Activated gamma-delta T cell treated with Interleukin-2 at 50 U/mL for 16 hours (primary cell): ENCODE results near the gene DPT.

ENCODE experiments used
- DNase-seq: peaks from one replicate; pipeline ENCODE4 v3.0.0-alpha.2; 2020

Gene DPT

DNA sequence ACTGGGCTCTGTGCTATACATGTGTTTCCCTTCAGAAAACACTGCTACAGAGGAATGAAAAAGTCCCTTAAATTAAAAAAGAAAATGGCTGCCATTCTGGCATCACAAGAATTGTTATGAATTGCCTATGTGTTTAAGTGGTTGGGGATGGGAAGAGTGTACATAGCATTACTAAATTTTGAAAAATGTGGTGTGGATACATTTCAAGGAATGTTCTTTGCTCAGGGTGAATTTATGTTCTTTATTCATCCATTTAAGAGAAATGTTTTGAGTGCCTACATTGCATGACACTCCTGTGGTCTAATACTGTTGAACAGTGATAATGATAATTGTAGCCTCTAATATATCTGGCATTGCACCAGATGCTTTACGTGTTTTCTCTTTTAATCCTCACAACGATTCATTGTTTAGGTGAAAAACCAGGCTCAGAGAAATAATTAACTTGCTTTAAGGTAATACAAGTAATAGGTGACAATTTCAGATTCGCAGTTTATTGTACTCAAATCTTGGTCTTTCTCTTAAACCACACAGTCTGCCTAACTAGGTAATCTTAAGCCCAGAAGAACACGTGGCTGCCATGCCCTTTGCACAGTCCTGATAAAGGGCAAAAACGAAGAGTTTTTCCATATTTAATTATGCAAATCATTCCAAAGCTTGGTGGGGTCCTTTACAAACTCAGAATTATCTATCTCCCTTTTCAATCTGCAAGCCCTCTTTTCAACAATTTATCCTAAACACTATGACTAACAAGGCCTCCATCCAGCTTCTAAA is 31.5 kb downstream of the DPT start:
- DNase-seq = no peak

DNA sequence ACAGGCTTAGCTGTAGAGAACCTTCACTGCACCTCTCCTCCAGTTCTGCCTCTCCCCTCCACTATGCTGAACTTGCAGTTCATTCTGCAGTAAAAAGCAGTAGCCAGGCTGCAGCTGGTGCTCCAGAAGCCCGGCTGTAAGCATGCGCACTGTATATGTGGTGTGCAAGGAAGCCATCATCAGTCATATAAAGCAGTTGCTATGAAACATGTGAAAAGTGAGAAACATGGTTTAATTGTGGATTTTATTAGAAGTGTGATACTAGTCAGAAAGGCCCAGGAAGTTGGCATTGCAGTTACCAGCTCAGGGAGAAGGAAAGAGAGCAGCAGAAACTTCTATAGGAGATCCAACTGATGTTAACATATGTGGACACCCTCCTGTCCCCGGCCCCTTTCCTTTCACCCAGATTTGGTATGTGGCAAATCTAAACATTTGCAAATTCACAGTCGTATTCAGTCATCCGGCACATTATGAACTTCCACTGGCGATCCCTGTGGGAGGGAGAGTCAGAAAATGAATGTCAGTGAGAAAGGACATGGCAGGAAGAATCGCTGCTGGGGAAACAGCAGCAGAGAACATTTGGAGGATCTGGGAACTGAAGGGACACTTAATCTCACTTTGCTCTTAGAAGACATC is 32.8 kb downstream of the DPT start:
- DNase-seq = no peak

DNA sequence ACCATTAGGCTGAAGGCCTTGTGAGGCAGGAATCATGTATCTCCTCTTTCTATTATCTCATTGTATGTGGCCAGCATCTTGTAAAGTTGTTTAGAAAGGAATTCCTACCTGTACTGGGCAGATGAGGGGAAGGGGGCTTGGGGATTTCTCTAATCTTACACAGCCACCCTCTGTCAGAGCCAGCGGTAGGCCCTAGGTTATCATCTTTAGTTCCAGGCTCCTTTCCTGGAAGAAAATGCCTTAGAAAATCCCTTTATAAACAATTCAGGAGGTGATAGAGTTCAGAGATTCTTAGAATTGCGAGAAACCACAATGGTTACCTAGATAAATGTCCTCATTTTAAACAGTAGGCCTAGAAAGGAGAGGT is 35.2 kb downstream of the DPT start:
- no peak for DNase-seq

DNA sequence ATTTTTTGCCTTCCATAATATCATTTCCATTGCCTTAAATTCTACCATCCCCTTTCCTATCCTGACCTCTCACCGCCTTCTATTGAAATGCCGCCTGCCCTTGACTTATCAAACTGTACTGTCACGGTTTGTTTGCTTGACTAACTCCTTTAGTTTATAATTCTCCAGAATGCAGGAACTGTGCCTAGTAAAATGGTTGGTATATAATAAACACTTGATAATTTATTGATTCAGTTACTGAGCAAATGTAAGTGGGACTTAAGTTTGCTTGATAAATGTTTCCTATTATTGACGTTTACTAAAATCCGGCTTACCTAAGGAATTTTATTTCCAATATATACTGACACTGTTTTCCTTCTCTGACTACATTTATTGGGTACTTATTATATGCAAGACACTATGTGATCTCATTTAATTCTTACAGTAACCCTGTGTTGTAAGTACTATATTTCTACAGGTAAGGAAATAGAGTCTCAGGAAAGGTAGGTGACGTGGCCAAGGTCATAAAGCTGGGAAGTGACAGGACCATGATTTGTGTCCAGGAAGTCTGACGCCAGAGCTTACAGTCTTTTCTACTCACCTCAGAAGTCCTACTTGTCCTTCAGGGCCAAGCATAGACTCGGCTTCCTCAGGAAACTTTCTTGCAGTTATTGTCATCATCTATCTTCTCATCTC is 35.7 kb downstream of the DPT start:
- DNase-seq = no peak

DNA sequence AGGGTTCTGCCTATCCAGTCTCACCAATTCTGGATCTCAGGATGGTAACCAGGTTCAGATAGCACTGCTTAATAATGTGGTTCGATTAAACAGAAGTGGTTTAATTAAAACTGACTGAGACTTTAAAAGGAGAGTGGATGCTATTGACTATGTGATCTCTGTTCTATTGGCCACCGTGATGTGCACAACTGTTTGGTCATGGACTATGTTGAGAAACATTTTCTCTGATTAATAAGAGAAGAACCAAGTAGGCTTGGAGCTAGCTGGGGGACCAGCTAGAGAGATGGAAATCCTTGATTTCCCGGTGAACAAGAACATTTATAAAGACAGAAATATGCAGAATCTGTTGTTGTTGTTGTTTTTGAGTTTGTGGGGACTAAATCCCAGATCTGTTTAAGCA is 36.5 kb downstream of the DPT start:
- DNase-seq = no peak

DNA sequence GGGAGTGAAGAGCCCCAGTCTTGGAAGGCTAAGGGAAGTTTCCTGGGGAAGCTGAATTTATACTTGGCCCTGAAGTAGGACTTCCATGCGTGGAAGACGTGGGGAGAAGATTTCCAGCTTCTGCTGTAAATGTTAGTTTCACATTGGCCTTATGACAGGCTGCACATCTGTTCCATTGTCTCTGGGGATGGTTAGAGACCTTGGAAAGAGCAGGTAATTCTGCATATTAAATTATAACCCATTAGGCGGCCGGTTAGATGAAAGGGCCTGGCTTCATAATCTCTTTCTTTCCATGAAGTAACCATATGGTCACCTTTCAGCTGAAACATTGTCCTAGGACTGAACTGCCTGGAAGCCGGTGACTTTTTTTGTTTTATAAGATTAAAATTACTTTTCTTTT is 37.5 kb downstream of the DPT start:
- no peak for DNase-seq

DNA sequence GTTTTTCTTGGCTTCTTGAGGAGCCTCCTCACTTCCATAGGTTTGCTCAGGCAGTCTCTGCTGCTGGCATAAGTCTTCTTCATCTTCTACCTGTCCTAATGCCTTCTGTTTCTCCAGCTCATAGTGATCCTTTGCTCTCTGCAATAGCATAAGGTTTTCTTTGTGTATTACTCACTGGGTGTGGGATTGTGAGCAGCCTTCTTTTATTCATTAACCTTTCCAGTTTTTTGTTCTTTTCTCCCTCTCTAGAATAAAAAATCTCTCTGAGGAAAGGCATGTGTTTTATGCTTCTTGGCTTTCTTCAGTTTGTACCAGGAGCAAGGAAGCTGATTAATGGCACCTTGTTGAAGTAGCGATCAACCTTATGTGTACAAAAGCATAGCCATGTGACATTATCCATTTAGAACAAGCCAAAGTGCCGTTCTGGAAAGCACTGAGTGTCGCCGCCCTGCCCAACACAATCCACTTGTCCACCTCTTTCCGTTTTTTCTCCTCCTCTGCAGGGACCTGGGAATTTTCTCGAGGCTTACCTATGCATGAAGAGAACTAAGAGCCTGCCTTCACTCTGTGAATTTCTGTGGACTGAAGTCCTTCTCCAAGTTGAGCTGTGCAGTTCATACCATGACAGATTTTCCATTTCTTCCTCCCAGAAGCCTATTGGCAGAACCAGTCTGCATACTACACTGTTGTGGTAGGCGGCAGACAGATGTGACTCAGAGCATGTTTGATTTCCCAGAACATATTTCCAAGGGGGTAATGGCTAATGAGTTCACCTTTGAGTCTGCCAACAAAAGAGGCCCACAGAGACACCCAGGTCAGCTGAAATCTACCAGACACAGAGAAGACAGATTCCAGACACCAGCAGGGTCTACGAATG is 39.0 kb downstream of the DPT start:
- no peak for DNase-seq

DNA sequence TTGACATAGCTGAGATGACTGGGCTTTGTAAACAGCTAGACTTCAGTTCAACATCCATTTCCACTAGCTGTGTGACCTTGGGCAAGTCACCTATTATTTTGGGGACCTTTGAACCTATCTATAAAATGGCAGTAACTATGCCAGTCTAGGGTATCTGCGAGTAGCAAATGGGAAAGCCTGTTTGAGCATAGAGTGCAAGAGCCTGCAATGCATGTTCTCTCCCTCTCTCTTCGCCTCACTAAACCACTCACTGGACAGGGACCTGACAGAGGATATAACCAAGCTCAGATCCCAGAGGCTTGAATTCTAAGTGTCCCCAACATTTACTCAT is 39.7 kb downstream of the DPT start:
- DNase-seq = no peak

DNA sequence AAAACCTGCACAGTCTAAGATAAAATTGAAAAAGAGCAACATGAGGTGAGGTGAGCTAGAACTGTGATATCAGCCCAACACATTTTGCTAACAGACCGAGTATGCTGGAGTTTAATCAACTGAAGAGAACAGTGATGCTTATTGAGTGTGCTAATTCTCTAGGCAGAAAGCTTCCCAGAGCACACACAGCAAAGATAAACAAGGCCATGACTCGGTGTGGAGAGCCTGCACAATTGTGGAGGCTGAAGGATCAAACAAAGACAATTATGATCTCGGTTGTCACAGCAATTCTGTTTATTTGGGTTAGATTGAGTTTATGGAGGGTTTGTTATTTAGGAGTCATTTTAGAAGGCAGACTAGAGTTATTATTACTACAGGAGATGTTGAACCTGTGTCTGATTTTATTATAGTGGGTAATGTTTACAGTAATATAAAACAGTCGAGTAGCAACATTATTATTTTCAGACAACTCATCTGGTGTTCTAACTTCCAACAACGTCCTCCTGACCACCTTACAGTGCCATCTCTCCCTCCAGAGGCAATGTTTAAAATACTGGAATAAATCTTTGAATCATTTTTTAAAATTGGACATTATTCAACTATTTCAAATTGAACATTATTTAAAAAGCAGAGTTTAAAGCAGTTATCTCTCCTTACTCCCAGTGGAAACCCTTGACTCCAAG is 40.2 kb downstream of the DPT start:
- DNase-seq = no peak

DNA sequence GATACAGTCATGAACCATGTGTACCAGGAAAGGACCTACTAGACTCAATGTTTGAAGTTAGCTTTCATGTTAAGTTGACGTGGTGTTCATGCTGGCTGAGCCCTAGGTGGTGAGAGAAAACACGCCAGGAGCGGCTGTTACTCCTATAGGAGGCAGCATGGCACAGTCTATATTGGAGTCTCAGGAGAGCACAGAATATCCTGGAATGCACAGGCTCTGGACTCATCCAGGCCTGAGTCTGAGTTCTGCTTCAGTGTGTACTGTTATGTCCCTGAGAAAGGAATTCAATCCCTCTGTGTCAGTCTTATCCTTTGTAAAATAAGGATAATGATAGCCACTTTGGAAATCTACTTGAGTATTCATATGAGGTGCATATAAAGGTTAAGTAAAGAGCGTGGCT is 41.2 kb downstream of the DPT start:
- DNase-seq = no peak

DNA sequence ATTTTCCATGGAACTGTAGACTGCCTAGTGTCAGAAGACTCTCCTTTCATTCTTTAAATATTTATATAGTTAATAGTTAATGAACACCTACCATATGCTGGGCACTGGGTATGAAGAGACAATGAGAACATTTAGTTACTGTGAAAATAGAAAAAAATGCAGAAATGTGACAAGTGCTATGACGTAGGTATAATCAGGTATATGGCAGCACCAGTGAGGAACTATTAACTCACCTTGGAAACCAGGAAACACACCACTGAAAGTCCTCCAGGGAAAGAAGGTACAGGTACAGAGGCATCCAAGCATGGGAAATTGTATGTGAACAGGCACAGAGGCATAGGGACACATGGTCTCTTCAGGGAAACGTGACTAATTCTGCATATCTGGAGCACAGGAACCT is 42.3 kb downstream of the DPT start:
- no peak for DNase-seq

DNA sequence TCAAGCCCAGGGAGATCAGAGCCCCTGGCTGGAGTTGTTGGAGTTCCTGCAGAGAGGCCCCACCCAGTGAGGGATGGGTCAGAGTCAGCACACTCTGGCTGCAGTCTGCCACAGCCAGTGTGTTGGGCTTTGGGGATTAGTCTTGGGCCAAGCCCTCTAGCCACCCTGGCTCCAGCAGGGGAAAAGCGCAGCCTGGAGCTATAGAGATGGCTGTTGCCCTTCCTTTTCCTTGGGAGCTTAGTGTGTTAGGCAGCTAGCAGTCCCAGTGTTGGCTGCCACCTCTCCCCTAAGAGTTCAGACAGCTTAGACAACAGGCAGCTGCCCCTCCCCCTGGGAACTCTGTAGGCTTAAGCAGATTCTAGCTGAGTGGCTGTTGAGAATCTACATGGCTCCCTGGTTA is 45.1 kb downstream of the DPT start:
- DNase-seq = no peak

DNA sequence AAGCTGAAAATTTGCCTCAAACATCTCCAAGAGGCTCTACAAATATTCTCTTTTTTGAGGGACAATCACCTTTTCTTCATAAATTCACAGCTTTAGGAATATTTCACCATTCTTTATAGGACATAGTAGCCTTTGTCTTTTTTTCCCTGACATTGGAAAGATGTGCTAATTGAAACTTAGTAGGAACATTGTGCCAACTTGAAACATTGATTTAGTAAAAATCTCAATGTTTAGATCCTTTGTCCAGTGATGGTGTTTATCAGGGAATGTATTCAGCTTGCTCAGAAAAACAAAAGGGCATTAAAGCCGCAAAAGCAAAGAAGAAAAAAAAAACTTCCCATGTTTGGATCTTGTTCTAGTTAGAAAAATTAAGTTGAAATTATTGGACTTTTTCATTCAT is 52.1 kb downstream of the DPT start:
- DNase-seq = no peak

DNA sequence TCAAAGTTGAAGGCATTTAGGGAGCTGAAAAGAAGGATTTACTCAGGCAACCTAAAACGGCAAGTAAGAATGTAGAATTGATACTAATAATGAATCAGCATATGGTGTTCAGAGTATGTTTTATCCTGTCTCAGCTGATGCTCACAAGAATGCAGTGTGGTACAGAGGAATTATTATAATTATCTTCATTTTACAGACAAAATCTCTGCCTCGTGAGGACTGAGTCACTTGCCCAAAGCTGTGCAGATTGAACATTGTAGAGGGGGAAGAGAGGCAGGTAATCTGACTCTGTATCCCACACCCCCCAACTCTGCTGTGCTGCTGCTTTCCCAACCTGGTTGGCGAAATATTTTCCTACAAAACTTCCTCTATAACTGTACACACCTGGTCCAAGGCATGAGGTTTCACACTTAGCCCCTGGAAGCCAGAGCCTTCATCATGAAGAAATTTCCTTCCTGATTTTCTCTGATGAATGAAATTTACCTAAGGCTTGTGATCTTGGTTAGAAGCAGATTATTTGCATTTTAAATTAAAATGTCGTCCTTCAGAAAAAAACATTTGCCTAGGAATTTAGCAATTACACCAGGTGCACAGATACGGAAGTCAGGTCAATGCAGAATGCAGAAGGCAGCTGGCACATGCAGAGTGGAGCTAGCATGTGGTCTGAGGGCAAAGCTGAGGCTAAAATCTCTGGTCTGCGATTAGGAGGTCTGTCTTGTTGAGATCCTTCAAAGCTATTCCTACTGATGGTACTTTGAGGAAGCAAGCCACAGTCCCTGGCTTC is 52.8 kb downstream of the DPT start:
- no peak for DNase-seq

DNA sequence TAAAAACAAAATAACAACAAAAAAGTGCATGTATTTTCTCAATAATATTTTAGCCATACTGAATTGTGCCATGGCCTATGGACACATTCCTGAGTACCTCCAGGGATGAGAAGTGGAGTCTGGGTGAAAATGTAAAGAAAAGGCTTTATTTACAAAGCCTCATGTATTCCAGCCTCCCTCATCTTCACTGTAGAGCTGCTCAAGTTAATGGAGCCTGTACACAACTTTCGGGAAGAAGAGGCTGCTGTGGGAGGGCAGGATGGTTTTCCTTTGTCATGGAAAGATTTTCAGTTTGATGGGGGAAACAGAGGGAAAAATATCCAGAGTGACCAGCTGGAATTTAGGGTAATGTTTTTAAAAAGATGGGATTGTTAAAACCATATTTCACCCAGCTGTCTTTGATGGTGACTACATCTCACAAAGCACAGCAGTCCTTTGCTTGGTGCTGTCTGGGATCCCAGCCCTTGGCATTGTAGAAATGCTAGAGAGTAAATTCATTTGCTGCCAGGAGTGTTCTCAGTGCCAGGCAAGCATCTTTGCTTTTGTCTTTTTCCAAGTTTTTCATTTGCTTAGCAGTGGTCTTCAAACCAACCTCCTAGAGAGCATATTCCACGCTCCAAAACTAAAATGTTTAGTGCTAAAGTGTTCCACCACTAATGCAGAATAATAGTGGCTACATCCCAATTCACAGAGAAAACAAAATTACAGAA is 54.9 kb downstream of the DPT start:
- DNase-seq = no peak

DNA sequence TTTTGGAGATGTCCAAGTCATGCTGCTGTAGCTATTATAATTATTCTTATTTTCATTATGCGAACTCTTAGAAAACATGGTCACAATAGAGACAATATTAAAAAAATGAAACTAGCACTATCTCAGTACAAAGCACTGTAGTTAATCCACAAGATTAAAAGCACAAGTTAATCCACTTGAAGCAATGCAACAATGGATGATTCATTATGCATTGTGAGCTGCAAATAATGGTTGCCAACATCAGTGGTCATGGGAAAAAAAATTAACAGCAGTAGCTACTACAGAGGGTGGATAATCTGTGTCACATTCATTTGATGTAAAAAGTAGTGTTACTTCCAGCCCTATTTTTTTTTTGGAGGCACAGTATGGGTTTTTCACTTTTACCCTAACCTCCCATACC is 56.7 kb downstream of the DPT start:
- DNase-seq = no peak

DNA sequence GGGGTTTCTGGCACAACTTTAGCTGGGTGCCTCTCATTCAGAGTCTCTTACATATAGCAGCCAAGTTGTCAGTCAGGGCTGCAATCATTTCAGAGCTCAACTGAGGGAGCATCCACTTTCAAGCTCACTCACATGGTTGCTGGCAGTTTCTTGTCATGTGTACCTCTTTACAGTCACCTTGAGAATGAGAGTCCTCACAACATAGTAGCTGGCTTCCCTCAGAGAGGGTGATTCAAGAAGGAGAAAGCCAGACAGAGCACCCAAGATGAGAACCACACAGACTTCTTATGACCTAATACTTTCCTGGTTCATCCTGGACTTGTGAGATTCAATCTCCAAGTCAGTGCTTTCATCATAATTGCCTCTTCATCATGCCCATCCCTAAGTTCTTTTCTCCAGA is 57.2 kb downstream of the DPT start:
- DNase-seq = no peak

DNA sequence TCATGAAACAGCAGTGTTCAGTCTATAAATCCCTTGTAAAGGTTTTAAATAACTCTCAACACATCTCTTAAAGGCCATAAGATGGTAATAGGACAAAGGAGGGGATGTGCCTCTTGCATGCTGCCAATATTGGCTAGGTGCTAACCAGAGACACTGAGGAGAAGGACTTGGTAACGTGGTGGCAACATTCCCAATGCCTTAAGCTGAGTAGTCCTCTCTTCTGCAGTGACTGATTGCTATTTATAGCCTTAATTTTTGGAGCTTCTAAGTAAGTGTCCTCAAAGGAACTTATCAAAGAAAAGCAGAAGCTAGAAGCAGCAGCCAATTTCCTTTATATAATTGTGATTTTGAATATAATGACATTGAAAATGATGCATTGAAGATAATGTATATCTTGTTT is 63.0 kb downstream of the DPT start:
- DNase-seq = no peak

DNA sequence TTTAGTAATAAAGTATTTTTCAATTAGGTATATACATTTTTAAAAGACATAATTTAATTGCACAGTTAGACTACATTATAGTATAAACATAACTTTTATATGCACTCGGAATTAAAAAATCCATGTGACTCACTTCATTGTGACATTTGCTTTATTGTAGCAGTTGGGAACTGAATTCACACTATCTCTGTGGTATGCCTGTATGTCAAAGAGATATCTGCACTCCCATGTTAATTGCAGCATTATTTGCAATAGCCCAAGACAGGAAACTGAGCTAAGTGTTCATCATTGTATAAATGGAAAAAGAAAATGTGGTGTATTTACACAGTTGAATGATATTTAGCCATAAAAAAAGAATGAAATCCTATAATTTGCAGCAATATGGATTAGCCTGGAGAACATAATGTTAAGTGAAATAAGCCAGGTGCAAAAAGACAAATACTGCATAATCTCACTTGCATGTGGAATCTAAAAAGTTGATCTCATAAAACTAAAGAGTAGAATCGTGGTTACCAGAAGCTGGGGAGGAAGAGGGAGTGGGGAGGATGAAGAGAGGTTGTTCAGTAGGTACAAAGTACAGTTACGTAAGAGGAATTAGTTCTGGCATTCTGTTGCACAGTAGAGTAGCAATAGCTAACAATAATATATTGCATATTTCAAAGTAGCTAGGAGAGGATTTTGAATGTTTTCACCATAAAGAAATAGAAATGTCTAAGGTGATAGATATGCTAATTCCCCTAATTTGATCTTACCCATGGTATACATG is 64.8 kb downstream of the DPT start:
- no peak for DNase-seq

DNA sequence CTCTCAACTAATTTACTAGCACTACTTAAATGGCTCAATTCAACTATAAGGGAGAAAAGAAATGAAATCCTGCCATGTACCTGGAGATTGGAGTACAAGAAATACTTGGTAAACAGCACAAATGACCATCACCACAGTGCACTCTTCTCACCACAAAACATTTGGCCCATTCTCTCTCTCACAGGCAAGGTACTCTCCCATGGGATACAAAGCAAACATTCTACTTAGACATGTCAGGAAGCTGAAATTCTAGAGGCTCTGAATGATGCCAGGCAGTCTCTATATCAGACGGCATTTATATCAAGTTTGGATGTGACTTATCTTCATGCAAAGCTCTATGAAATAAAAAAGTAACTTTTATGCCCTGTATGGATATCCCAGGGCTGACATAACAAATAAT is 72.5 kb downstream of the DPT start:
- DNase-seq = no peak
